Pancreas (tissue), 10 donors: Measurements from ENCODE around the gene CWC27. TPM values are rescaled to one million over a fixed set of nuclear protein-coding genes. Genes with fewer than 3 reads are reported as not detected.

Source experiments
- ATAC-seq, 4 donors: fragments of 200-7000 bp; cut with Tn5 transposase; one replicate each; pipeline versions ENCODE4 v1.8.0 to v1.9.1; 2020; ENCODE audit warnings: mild to moderate bottlenecking in 4 of 4, moderate library complexity in 4 of 4
- DNase-seq, 6 donors: peaks; one replicate each; pipeline ENCODE4 v3.0.0-alpha.2; 2020
- FAIRE-seq: peaks from 2 replicates; lab custom pipeline; 2012; peaks lifted over from hg19 to GRCh38; lab: Jason Lieb, UNC
- H3K27ac ChIP-seq, 4 donors: fragments of 200-600 bp; sonication (generic); 1 replicate in 3 of 4; 2 replicates in 1 of 4; pipeline versions ENCODE4 v1.5.0 to v1.8.0; 2020
- H3K27me3 ChIP-seq, 4 donors: fragments of 200-600 bp; one replicate each; pipeline ENCODE4 v1.8.0; 2021
- H3K36me3 ChIP-seq, 3 donors: fragments of 200-600 bp; sonication (generic) in 1 of 3; one replicate each; pipeline versions ENCODE4 v1.5.0 to v1.8.0; 2020 to 2021
- H3K4me1 ChIP-seq, 3 donors: fragments of 200-600 bp; one replicate each; pipeline ENCODE4 v1.8.0; 2021
- H3K4me3 ChIP-seq, 4 donors: fragments of 200-600 bp; sonication (generic) in 2 of 4; one replicate each; pipeline versions ENCODE4 v1.5.0 to v1.8.0; 2020 to 2021
- H3K9me3 ChIP-seq, 4 donors: fragments of 200-600 bp; one replicate each; pipeline ENCODE4 v1.8.0; 2021
- WGBS, 2 donors: extraction: QIAGEN DNeasy Blood & Tissue Kit; methylation state at CpG; one replicate each; pipeline ENCODE4 v1.1.7; 2013; 5-methylcytosine and 5-hydroxymethylcytosine counted together
- intact Hi-C, 3 donors: fragments of 100-400 bp; cut with DNase I; formaldehyde crosslinking; loops; one replicate each; pipeline versions ENCODE4 v1.11.1 to v1.14.2; 2022
- polyA plus RNA-seq, 2 donors: library from polyadenylated mRNA; stranded (reverse); fragments of 200-250 nt; gene quantifications; one replicate each; pipeline ENCODE4 v1.2.3, GENCODE V29; 2013
- total RNA-seq, 6 donors: library from RNA; stranded (reverse); fragmentation: NEBNext Ultra II Directional in 4 of 6; extraction: Animal tissue kit (Norgen Biotek cat#: 25700) in 4 of 6; gene quantifications; one replicate each; pipeline versions ENCODE4 v1.2.1 to v1.2.4, GENCODE V29; 2021 to 2023
- TF ChIP-seq, protein P1 (sequence below), 4 donors: fragments of 200-600 bp; sonication (generic) in 3 of 4; IDR thresholded peaks; one replicate each; pipeline versions ENCODE4 v1.5.0 to v1.8.0; 2021; ENCODE audit warnings: antibody characterized with exemption in 4 of 4
- donor health status: healthy with polysubstance abuse.
- donor health status: DM: no; HTN: no; CAD: no; lungs with moderate emphysema.
- donor health status: DM: no; HTN: no; CAD: no.
- donor health status: control.
- donor health status: control.
- donor health status: Bipolar disorder and iron deficiency.
- donor health status: DM: yes; HTN: yes; CAD: no.
- donor health status: DM: no; HTN: no; CAD: no.
- donor health status: DM: no; HTN: no; CAD: no.
- donor health status: DM: yes; HTN: yes; CAD: no.

CWC27 gene
- total and polyA plus RNA-seq, 8 donors: 3.7 to 13.3 (median 7.0) TPM

DNA sequence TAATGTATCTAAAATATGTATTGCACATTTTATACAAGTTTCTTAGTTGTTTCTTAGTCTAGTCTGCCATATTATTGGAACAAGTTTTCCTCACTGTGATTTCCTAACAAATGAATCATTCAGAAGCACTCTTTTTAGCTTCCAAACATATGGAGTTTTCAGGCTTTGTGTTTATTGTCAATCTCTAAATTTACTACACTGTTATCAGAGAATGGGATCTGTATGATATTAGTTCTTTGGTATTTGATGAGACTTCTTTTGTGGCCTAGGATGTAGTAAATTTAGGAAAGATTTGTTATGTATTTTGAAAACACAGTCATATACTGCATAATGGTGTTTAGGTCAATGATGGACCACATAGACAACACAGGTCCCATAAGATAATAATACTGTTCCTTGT is 25.9 kb upstream of the CWC27 start:
- intact Hi-C loops: no loop called here
- no peak overlapping the region for H3K27ac ChIP-seq
- no peak for ATAC-seq
- no peaks in the 10 kb centered on the region for H3K36me3 ChIP-seq
- H3K27me3 ChIP-seq: no peaks in the 10 kb centered on the region
- H3K4me3 ChIP-seq: no peak overlapping the region
- H3K9me3 ChIP-seq: no peaks in the 10 kb centered on the region
- DNase-seq: no peak
- FAIRE-seq: no peak
- TF ChIP-seq, protein P1, sequence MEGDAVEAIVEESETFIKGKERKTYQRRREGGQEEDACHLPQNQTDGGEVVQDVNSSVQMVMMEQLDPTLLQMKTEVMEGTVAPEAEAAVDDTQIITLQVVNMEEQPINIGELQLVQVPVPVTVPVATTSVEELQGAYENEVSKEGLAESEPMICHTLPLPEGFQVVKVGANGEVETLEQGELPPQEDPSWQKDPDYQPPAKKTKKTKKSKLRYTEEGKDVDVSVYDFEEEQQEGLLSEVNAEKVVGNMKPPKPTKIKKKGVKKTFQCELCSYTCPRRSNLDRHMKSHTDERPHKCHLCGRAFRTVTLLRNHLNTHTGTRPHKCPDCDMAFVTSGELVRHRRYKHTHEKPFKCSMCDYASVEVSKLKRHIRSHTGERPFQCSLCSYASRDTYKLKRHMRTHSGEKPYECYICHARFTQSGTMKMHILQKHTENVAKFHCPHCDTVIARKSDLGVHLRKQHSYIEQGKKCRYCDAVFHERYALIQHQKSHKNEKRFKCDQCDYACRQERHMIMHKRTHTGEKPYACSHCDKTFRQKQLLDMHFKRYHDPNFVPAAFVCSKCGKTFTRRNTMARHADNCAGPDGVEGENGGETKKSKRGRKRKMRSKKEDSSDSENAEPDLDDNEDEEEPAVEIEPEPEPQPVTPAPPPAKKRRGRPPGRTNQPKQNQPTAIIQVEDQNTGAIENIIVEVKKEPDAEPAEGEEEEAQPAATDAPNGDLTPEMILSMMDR (IDR thresholded peaks at IDR 0.05): no peak
- H3K4me1 ChIP-seq: peaks cover 0 to 7% (median 6%) of the 10 kb centered on the region in 3 donors

DNA sequence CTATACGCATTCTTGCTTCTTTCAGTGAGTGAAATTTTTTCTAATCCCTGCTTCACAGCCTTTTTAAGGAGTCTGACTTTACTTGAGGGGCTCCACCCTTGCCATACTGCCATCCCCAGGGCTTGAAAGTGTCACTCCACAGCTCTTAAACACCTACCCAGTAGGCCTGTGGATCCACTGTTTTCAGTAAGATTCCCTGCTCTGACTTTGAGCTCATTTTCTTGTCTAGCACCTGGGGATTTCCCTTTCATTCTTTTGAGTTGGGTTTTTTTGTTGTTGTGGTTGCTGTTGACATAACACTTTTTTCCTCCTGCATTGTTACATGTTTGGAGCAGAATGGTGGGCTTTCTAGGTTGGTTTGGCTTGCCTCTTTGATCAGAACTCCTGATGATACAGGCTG is 23.8 kb upstream of the CWC27 start:
- Histone ChIP-seq H3K9me3 (no peaks in the 10 kb centered on the region), H3K4me3 (no peak overlapping the region), H3K36me3 (no peaks in the 10 kb centered on the region), H3K4me1 (peaks cover 0 to 7% (median 6%) of the 10 kb centered on the region in 3 donors), H3K27me3 (no peaks in the 10 kb centered on the region), H3K27ac (no peak overlapping the region)
- intact Hi-C loops: no loop called here
- DNase-seq (no peak), FAIRE-seq (no peak), ATAC-seq (no peak)
- TF ChIP-seq, protein P1 (IDR thresholded peaks at IDR 0.05): no peak
- 83 to 97% methylated on average over 1 of the region's 1 CpG for WGBS, 2 donors

DNA sequence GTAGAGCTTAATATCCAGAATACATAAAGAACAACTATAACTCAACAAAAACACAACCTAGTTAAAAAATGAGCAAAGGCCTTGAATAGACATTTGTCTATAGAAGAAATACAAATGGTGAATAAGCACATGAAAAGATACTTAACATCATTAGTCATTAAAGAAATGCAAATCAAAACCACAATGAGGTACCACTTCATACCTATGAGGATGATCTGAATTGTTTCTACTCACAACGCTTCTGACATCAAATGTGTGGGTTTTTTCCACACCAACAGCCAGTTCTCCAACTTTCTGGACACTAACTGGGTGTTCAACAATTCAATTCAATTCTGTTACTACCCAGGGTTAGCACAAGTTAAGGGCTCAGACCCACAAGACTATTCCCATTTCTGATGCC is 22.3 kb upstream of the CWC27 start:
- ATAC-seq: no peak
- no peak for FAIRE-seq
- Histone ChIP-seq H3K4me1 (peaks cover 0 to 7% (median 6%) of the 10 kb centered on the region in 3 donors), H3K4me3 (no peak overlapping the region), H3K27ac (no peak overlapping the region), H3K27me3 (no peaks in the 10 kb centered on the region), H3K9me3 (no peaks in the 10 kb centered on the region), H3K36me3 (no peaks in the 10 kb centered on the region)
- 97 to 98% methylated on average over 1 of the region's 1 CpG for WGBS, 2 donors
- intact Hi-C loops: no loop called here
- DNase-seq: no peak
- TF ChIP-seq, protein P1 (IDR thresholded peaks at IDR 0.05): no peak

DNA sequence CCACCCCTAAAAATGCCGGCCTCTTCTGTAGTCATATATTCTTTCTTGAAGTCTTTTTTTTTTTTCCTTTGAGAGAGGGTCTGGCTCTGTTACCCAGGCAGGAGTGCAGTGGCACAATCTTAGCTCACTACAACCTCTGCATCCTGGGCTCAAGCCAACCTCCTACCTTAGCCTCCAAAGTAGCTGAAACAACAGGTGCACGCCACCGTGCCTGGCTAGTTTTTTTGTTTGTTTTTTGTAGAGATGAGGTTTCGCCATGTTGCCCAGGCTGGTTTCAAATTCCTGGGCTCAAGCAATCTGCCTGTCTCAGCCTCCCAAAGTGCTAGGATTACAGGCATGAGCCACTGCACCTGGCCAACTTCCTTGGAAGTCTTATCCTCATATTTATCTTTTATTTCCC is 19.3 kb upstream of the CWC27 start:
- no peaks in the 10 kb centered on the region for H3K9me3 ChIP-seq
- TF ChIP-seq, protein P1 (IDR thresholded peaks at IDR 0.05): no peak
- DNase-seq: no peak

DNA sequence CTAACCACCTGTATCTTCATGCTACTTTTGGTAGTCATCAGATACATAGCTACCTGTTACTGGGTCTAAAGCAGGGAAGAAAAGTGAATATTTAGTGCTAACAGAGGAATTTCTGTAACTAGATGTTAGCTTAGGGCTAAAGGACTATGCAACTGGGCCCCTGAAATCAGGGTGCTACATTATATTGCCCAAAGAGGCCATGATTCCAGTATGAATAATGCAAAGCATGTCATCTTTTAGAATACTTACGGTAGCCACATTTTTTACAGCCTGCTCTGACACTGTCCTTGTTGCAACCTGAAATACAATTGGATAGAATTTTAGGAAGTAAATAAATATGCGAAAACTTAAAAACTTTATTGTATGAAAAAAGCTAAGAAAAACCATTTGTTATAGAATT is 14.7 kb upstream of the CWC27 start:
- no peak for ATAC-seq

More for the DNA sequence above, 19.3 kb upstream of the CWC27 start:
- intact Hi-C loops: no loop called here
- FAIRE-seq (no peak), ATAC-seq (no peak)
- H3K4me1 ChIP-seq: peaks cover 0 to 7% (median 0%) of the 10 kb centered on the region in 3 donors
- no peak overlapping the region for H3K4me3 ChIP-seq
- WGBS, 2 donors: 83 to 85% methylated on average over 4 of the region's 4 CpGs
- H3K27ac ChIP-seq: no peak overlapping the region
- no peaks in the 10 kb centered on the region for H3K36me3 ChIP-seq
- H3K27me3 ChIP-seq: no peaks in the 10 kb centered on the region

More for the DNA sequence above, 14.7 kb upstream of the CWC27 start:
- Histone ChIP-seq H3K9me3 (no peaks in the 10 kb centered on the region), H3K27me3 (no peaks in the 10 kb centered on the region), H3K4me3 (no peak overlapping the region), H3K27ac (no peak overlapping the region), H3K4me1 (peaks cover 0 to 7% (median 0%) of the 10 kb centered on the region in 3 donors), H3K36me3 (no peaks in the 10 kb centered on the region)
- WGBS, 2 donors: 97% methylated on average over 2 of the region's 2 CpGs
- TF ChIP-seq, protein P1 (IDR thresholded peaks at IDR 0.05): no peak
- intact Hi-C loops: no loop called here
- FAIRE-seq (no peak), DNase-seq (no peak)
